Smooth muscle cell (in vitro differentiated cells): ENCODE data around the gene ACSS1. TPM values are rescaled to one million over a fixed set of nuclear protein-coding genes. Genes with fewer than 3 reads are reported as not detected.

Experiments
- DNase-seq: peaks from one replicate; lab custom pipeline; 2025; ENCODE audit not compliant: unreplicated experiment; lab: John Stamatoyannopoulos, UW
- H2AFZ ChIP-seq: fragments of 200-600 bp; sonication (generic); 2 replicates; pipeline ENCODE4 v1.6.0; 2016; ENCODE audit warnings: antibody characterized with exemption, low read depth, mild to moderate bottlenecking
- H3F3A ChIP-seq: fragments of 200-600 bp; sonication (generic); 2 replicates; pipeline ENCODE4 v1.6.0; 2017; ENCODE audit warnings: antibody characterized with exemption, low read depth
- H3K27ac ChIP-seq: fragments of 200-600 bp; sonication (generic); 2 replicates; pipeline ENCODE4 v1.5.1; 2016; ENCODE audit warnings: low read depth, mild to moderate bottlenecking
- H3K27me3 ChIP-seq: fragments of 200-600 bp; sonication (generic); 2 replicates; pipeline ENCODE4 v1.6.1; 2016; ENCODE audit warnings: low read depth, mild to moderate bottlenecking
- H3K36me3 ChIP-seq: fragments of 200-600 bp; sonication (generic); 2 replicates; pipeline ENCODE4 v1.5.1; 2016; ENCODE audit warnings: low read depth
- H3K4me1 ChIP-seq: fragments of 200-600 bp; sonication (generic); 2 replicates; pipeline ENCODE4 v1.5.1; 2016; ENCODE audit warnings: low read depth
- H3K4me2 ChIP-seq: fragments of 200-600 bp; sonication (generic); 2 replicates; pipeline ENCODE4 v1.6.0; 2016; ENCODE audit warnings: mild to moderate bottlenecking
- H3K4me3 ChIP-seq: fragments of 200-600 bp; sonication (generic); 2 replicates; pipeline ENCODE4 v1.5.1; 2016; ENCODE audit warnings: mild to moderate bottlenecking
- H3K79me2 ChIP-seq: fragments of 200-600 bp; sonication (generic); 2 replicates; pipeline ENCODE4 v1.6.0; 2016; ENCODE audit warnings: low read depth, mild to moderate bottlenecking
- H3K9ac ChIP-seq: fragments of 200-600 bp; sonication (generic); 2 replicates; pipeline ENCODE4 v1.6.0; 2016; ENCODE audit warnings: low read depth
- H3K9me3 ChIP-seq: fragments of 200-600 bp; sonication (generic); replicated peaks from 2 replicates; pipeline ENCODE4 v1.5.1; 2016; ENCODE audit warnings: low read depth
- H4K20me1 ChIP-seq: fragments of 200-600 bp; sonication (generic); 2 replicates; pipeline ENCODE4 v1.6.0; 2016; ENCODE audit warnings: low read depth
- CTCF ChIP-seq: fragments of 200-600 bp; sonication (generic); IDR thresholded peaks from 2 replicates; pipeline ENCODE4 v1.5.1; 2017; ENCODE audit warnings: borderline replicate concordance, mild to moderate bottlenecking, antibody characterized with exemption; ENCODE audit not compliant: insufficient read depth, poor library complexity, severe bottlenecking
- WGBS: methylation state at CpG from one replicate; pipeline ENCODE4 v1.1.7; 2016; ENCODE audit warnings: low lambda C conversion rate; 5-methylcytosine and 5-hydroxymethylcytosine counted together
- polyA plus RNA-seq: library from polyadenylated mRNA; unstranded; fragments of >200 nt; fragmentation: Nextera tagmentation; extraction: Ambion mirVana; gene quantifications from 2 replicates; pipeline ENCODE4 v1.2.1, GENCODE V29; 2016
- total RNA-seq: library from RNA; depleted of rRNA; stranded (reverse); fragments of >200 nt; gene quantifications from 2 replicates; pipeline ENCODE4 v1.2.3, GENCODE V29; 2014

ACSS1 gene
- total and polyA plus RNA-seq, 2 experiments from 2014 or later, result 2.4 to 2.8 TPM

- Histone ChIP-seq H3K36me3 (no peaks in the 10 kb centered on the region), H3K79me2 (no peaks in the 10 kb centered on the region), H2AFZ (no peak overlapping the region), H4K20me1 (no peaks in the 10 kb centered on the region), H3K27ac (no peak overlapping the region), H3K9me3 (no peaks in the 10 kb centered on the region), H3K4me1 (no peaks in the 10 kb centered on the region), H3K4me3 (no peak overlapping the region), H3K27me3 (peaks cover 23% of the 10 kb centered on the region), H3F3A (no peaks in the 10 kb centered on the region), H3K9ac (no peak overlapping the region), H3K4me2 (no peak overlapping the region)
- no peak for TF ChIP-seq CTCF
- 82% methylated on average over 3 of the region's 3 CpGs for WGBS
- no peak for DNase-seq
Observed at GRCh38 chr20:24998121-24998520, 59.8 kb downstream of the ACSS1 start.

GRCh38 chr20:24996449-24997377, 61.2 kb downstream of the ACSS1 start:
- DNase-seq, result no peak

GRCh38 chr20:24995741-24996448, 62.0 kb downstream of the ACSS1 start:
- peaks cover 15% of the 10 kb centered on the region for H3K79me2 ChIP-seq
- no peak for TF ChIP-seq CTCF
- DNase-seq, result no peak
- whole genome bisulfite sequencing, result 81% methylated on average over 9 of the region's 9 CpGs
- no peak overlapping the region for H3K4me2 ChIP-seq
- H3K9me3 ChIP-seq, result no peaks in the 10 kb centered on the region
- no peak overlapping the region for H2AFZ ChIP-seq
- H3K36me3 ChIP-seq, result no peaks in the 10 kb centered on the region
- H3K27me3 ChIP-seq, result peaks cover 23% of the 10 kb centered on the region
- no peak overlapping the region for H3K27ac ChIP-seq
- no peaks in the 10 kb centered on the region for H3F3A ChIP-seq
- H3K9ac ChIP-seq, result no peak overlapping the region
- no peaks in the 10 kb centered on the region for H4K20me1 ChIP-seq
- H3K4me1 ChIP-seq, result peaks cover 4% of the 10 kb centered on the region
- no peak overlapping the region for H3K4me3 ChIP-seq

More at GRCh38 chr20:24996449-24997377, 61.2 kb downstream of the ACSS1 start:
- Histone ChIP-seq H3K79me2 (peaks cover 6% of the 10 kb centered on the region), H3K27me3 (peaks cover 23% of the 10 kb centered on the region), H3K9me3 (no peaks in the 10 kb centered on the region), H3K36me3 (no peaks in the 10 kb centered on the region), H3K4me2 (no peak overlapping the region), H3K9ac (no peak overlapping the region), H2AFZ (no peak overlapping the region), H3K4me1 (peaks cover under 1% of the 10 kb centered on the region), H4K20me1 (no peaks in the 10 kb centered on the region), H3F3A (no peaks in the 10 kb centered on the region), H3K27ac (no peak overlapping the region), H3K4me3 (no peak overlapping the region)
- no peak for TF ChIP-seq CTCF
- 68% methylated on average over 9 of the region's 9 CpGs for WGBS
